HG03196 (cell line): ENCODE results near the gene OMG.
"Not testable (repeated sequence)": the region's sequence is repeated elsewhere in the genome, so short reads cannot be mapped to it uniquely, and the experiment has no call there.

Source experiments
- ATAC-seq: cut with Tn5 transposase; IDR thresholded peaks from one replicate; pipeline ENCODE4 v1.9.1; 2021; ENCODE audit not compliant: unreplicated experiment

The OMG gene, protein sequence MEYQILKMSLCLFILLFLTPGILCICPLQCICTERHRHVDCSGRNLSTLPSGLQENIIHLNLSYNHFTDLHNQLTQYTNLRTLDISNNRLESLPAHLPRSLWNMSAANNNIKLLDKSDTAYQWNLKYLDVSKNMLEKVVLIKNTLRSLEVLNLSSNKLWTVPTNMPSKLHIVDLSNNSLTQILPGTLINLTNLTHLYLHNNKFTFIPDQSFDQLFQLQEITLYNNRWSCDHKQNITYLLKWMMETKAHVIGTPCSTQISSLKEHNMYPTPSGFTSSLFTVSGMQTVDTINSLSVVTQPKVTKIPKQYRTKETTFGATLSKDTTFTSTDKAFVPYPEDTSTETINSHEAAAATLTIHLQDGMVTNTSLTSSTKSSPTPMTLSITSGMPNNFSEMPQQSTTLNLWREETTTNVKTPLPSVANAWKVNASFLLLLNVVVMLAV

DNA sequence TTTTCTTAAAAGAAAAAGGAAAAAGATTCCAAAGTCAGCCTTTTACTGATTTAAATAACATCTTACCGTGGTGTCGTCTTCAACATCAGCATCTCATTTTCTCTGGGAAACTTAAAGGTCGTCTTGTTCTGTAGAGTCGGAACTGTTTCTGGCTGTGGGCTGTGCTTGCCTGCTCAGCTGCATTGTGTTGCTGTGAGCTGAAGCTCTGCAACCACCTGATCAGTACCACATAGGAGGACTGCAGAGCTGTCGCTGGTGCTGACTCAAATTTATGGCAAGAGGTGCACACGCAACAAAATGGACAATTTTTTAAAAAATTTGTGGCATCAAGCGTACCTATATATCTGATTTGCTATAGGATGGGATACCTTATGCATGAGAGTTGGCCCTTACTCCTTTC lies at the start of gene OMG:
TSS of gene OMG (minus strand) at position 150 of the 400 bp plus-strand sequence. CDS start 908 bp downstream, outside the sequence.
- ATAC-seq: no peak

DNA sequence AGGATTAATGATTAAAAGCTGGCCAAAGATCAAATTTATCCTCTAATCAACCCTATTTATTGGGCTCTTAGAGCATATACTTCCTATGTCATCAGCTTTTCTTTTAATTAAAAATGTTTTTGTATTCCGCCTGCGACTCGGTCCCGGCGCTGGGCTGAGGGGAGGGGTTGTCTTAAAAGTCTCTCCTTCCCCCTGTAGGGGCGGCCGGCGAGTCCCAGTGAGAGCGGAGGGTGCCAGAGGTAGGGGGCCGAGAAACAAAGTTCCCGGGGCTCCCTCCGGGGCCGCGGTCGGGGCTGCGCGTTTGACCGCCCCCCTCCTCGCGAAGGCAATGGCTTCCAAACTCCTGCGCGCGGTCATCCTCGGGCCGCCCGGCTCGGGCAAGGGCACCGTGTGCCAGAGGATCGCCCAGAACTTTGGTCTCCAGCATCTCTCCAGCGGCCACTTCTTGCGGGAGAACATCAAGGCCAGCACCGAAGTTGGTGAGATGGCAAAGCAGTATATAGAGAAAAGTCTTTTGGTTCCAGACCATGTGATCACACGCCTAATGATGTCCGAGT lies 48.2 kb upstream of the OMG start:
- not testable (repeated sequence) for ATAC-seq

DNA sequence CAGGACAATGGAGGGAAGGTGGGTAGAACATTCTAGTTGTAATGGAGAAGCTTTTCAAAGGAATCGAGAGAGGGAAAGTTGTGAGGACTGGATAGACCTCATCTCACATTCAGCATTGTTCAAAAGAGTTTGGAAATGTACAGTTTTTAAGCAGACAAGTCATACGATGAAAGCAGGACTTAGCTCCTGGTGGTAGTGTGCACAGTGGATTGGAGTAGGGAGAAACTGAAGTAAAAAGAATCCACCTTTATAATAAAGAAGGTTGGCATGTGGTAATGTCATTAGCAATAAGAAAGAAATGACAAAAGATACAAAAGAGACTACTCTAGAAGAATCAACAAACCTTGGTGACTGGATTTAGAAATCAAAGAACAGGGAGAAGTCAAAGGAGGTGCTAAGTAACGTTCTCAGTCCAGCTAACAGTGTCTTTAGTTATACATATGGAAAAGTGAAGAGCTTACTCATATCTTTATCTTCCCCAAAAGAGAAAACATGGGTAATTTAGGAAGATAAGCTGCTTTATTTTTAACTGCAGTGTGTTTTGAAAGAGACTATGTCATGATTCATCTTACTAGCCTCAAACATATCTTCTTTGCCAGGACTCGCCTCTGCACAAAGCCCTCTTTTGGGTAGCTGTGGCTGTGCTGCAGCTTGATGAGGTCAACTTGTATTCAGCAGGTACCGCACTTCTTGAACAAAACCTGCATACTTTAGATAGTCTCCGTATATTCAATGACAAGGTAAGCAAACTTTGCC lies 43.0 kb upstream of the OMG start:
- ATAC-seq: no peak

GRCh38 chr17:31329221-31329620 lies 32.2 kb upstream of the OMG start:
- ATAC-seq: no peak

DNA sequence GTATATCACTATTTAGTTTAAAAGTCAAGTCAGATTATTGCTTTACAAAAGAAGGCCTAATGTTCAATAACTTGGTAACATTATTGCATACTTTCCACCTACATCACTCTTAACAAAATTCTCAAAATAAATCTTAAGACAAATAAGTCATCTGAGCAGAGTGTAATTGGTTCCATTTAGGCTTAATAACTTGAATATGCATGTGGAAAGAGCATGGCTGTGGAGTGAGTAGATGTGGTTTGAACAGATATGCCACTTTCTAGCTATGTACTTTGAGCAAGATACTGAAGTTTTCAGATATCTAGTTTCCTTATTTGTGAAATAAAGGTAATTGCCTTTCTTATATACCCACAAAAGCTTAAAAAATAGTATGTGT lies 31.1 kb upstream of the OMG start:
- no peak for ATAC-seq

- no peak for ATAC-seq
Observed at GRCh38 chr17:31327534-31328159, 30.6 kb upstream of the OMG start.

GRCh38 chr17:31323551-31323950 lies 26.5 kb upstream of the OMG start:
- ATAC-seq: no peak

GRCh38 chr17:31321966-31322365 lies 24.9 kb upstream of the OMG start:
- ATAC-seq: no peak

- ATAC-seq: peak; percentile 30
Observed at GRCh38 chr17:31321481-31321880, 24.4 kb upstream of the OMG start, which contains the start of gene EVI2A. Gene EVI2A, minus strand, starts transcription at chr17:31321622. Its CDS starts 2,609 bp downstream, at chr17:31319013.

- ATAC-seq: no peak
Observed at GRCh38 chr17:31320791-31321190, 23.8 kb upstream of the OMG start.

DNA sequence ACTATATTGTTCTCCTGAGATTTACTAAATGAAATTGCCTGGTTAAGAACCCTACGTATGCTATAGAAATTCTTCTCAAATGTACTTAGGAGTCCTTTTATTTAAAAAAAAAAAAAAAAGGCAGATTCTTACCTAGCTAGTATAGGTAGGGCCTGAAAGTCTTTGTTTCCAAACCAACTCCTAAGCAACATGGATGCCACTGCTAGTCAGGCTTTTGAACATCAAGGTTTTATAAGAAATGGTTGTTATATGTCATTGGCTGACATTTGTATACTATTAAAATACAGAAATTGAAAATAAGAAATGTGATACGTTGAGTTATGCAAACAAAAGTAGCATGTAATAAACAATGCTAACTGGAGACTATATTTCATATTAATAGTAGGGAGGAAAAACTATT lies 23.2 kb upstream of the OMG start:
- ATAC-seq: no peak

DNA sequence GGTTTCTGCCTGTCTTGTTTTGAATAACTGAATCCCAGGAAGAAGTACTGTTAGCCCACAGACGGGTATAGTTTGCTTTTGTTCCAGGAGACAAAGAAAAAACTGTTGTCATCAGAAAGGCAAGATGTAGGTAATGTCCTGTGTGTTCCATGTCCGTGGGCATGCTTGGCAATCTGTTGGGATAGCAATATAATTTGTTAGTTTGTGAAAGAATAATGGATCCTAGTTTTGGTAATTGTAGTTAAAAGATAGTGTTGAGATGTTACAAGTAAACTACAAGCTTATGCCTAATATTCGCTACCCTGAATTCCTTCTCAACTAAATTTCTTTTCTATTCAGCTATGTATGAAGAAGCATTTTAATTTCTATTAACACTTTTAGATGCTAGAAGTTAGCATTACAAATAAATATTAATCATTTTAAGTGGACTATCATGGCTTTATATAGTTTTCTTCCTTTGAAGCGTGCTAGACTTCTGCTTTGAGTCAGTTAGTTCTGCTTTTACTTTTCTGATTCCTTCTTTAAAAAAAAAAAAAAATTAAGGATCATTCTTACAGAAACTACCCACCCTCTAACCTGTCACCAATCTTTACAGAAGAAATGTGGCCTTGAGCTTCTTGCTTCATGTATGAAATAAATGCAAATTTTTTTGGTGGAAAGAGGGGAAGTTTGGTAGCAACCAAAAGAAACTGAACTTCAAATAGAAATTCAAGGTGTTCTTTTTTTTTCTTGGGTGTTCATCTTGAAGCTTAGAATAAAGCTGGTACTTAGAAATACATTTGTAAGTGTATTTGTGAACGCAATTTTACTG lies 22.0 kb upstream of the OMG start:
- ATAC-seq: peak; percentile 32

DNA sequence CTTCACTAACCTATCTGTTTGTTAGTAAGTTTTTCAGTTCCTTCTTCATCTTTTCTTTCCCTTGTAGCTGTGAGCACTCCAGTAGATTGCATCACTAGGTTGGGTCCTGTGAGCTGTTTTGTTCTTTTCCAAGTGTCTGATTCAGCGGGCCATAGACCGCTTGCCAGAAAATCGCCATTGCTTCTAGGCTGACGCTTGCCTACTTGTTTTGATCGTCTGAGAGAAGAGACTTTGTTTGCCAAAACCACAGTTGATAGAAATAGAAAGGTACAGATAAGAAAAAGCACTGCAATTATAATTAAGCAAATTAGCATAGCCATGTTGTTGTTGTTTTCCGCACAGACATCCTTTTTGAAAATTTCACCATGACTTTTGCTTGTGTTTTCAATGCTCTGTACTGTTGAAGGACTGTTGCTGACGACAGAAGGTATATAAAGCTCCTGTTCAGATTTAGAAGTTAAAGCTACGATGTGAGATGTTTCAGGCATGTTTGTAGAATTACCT lies 21.3 kb upstream of the OMG start:
- ATAC-seq: no peak

DNA sequence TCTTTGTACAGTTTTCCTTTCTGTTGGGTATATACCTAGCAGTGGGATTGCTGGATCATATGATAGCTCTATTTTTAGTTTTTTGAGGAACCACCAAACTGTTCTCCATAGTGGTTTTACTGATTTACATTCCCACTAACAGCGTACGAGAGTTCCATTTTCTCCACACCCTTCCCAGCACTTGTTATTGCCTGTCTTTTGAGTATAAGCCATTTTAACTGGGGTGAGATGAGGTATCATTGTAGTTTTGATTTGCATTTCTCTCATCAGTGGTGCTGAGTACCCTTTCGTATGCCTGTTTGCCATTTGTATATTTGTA lies 17.7 kb upstream of the OMG start:
- ATAC-seq: no peak

DNA sequence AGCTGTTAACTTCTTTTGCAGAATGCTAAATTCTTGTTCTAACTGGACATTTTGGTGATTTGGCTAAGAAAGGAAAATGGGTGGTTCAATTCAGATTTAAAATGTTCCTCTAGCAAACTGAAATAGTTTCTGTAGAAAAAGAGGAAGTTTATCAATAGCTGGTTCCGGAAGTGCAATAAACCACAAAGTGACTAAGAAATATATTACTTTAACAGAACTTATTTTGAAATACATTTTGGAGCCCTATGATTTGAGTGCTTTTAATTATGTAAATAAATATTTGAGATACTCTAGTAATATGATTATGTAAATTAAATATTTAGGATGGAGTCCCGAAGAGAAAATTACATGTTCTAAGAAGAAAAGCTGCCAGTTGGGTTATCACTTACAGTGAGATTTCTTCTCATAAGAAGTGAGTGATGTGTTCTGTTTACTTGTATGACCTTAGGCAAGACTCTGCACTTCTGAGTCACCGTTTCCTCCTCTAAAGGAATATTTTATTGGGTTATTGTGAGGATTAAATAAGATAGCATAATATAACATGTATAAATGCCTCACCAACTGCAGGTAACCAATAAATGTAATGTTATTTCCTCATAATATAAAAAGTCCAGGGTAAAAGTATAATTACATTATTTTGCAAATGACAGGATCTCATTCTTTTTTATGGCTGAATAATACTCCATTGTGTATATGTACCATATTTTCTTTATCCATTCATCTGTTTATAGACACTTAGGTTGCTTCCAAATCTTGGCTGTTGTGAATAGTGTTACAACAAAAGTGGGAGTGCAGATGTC lies 17.1 kb upstream of the OMG start, which contains the start of gene EVI2B:
TSS of gene EVI2B (minus strand) at position 73 of the 800 bp plus-strand sequence. CDS start 8,445 bp downstream, outside the sequence.
- no peak for ATAC-seq

DNA sequence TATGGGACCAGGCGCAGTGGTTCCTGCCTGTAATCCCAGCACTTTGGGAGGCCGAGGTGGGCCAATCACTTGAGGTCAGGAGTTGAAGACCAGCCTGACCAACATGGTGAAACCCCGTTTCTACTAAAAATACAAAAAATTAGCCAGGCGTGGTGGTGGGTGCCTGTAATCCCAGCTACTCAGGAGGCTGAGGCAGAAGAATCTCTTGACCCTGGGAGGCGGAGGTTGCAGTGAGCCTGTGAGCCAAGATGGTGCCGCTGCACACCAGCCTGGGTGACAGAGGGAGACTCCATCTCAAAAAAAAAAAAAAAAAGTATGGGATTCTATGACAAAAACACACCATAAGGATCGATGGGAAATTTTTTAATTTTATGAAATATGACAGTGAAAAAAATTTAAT lies 15.2 kb upstream of the OMG start:
- ATAC-seq: not testable (repeated sequence)

GRCh38 chr17:31311526-31311925 lies 14.5 kb upstream of the OMG start:
- no peak for ATAC-seq

GRCh38 chr17:31310886-31311285 lies 13.8 kb upstream of the OMG start:
- ATAC-seq: no peak

GRCh38 chr17:31310260-31310659 lies 13.2 kb upstream of the OMG start:
- no peak for ATAC-seq

- ATAC-seq: no peak
Observed at GRCh38 chr17:31309556-31309955, 12.5 kb upstream of the OMG start.
